GM12892 (cell line): Measurements from ENCODE around the gene PPP1R7.

ENCODE experiments used
- POLR2A ChIP-seq: IDR thresholded peaks from 2 replicates; pipeline ENCODE4 v1.6.1; 2011; ENCODE audit warnings: low read depth, low read length, control low read depth
- POLR2AphosphoS5 ChIP-seq: IDR thresholded peaks from 2 replicates; pipeline ENCODE4 v1.6.1; 2011; ENCODE audit warnings: low read depth, low read length, control low read depth
- TAF1 ChIP-seq: IDR thresholded peaks from 2 replicates; pipeline ENCODE4 v1.6.1; 2011; ENCODE audit warnings: low read depth, mild to moderate bottlenecking, control low read depth, low read length, borderline replicate concordance

GRCh38 chr2:241120440-241120839 is 29.8 kb upstream of the PPP1R7 start:
- TF ChIP-seq POLR2A, result no peak
- no peak for TF ChIP-seq TAF1
- no peak for TF ChIP-seq POLR2AphosphoS5
